Measurements from ENCODE around the gene FBXL16. TPM values are rescaled to one million over a fixed set of nuclear protein-coding genes. Genes with fewer than 3 reads are reported as not detected.

Gene FBXL16
- total RNA-seq, 1 donor from 2014 or later: 3.9 TPM

GRCh38 chr16:733382-734207 lies 28.0 kb upstream of the FBXL16 start:
- no peak for DNase-seq (ENCODE audit: extremely low spot score, unreplicated experiment)
- Mint-ChIP-seq H3K4me1 (ENCODE audit: unreplicated experiment) (no peaks in the 10 kb centered on the region), H3K27ac (no peak overlapping the region), H3K36me3 (no peaks in the 10 kb centered on the region), H3K4me3 (no peak overlapping the region), H3K27me3 (no peaks in the 10 kb centered on the region), H3K9me3 (no peaks in the 10 kb centered on the region)
- TF ChIP-seq CTCF (conservative IDR thresholded peaks at IDR 0.05): peak; percentile 57

DNA sequence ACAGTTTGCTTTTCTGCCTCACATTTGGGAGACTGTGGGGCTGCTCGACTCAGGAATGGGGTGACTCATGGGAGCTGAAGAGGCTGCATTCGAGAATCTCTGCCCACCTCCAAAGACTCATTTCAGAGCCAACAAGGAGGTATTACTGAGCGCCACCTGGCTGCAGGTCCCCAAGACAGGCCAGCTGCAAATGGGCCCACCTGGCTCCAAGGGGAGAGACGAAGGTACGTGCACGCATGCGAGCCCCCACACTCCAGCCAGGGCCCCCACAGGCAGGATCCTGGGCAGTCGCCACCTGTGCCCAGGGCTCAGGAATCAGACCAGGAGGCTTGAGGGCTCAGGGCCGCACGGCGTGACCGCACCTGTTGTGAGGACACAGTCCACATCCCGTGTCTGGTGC lies 27.3 kb upstream of the FBXL16 start:
- no peak for DNase-seq (ENCODE audit: extremely low spot score, unreplicated experiment)
- H3K4me3 Mint-ChIP-seq: no peak overlapping the region
- H3K27me3 Mint-ChIP-seq: no peaks in the 10 kb centered on the region
- no peak for TF ChIP-seq CTCF (conservative IDR thresholded peaks at IDR 0.05)
- H3K36me3 Mint-ChIP-seq: no peaks in the 10 kb centered on the region
- H3K4me1 Mint-ChIP-seq (ENCODE audit: unreplicated experiment): no peaks in the 10 kb centered on the region
- no peaks in the 10 kb centered on the region for H3K9me3 Mint-ChIP-seq
- H3K27ac Mint-ChIP-seq: no peak overlapping the region

- H3K36me3 Mint-ChIP-seq: no peaks in the 10 kb centered on the region
- no peak overlapping the region for H3K27ac Mint-ChIP-seq
- no peaks in the 10 kb centered on the region for H3K9me3 Mint-ChIP-seq
- no peak for DNase-seq (ENCODE audit: extremely low spot score, unreplicated experiment)
- no peak overlapping the region for H3K4me3 Mint-ChIP-seq
- H3K4me1 Mint-ChIP-seq (ENCODE audit: unreplicated experiment): no peaks in the 10 kb centered on the region
- no peak for TF ChIP-seq CTCF (conservative IDR thresholded peaks at IDR 0.05)
- no peaks in the 10 kb centered on the region for H3K27me3 Mint-ChIP-seq
Measured at GRCh38 chr16:732332-732731, 26.7 kb upstream of the FBXL16 start.

- H3K36me3 Mint-ChIP-seq: no peaks in the 10 kb centered on the region
- H3K27ac Mint-ChIP-seq: no peak overlapping the region
- H3K4me1 Mint-ChIP-seq (ENCODE audit: unreplicated experiment): no peaks in the 10 kb centered on the region
- H3K4me3 Mint-ChIP-seq: no peak overlapping the region
- no peaks in the 10 kb centered on the region for H3K27me3 Mint-ChIP-seq
- no peak for DNase-seq (ENCODE audit: extremely low spot score, unreplicated experiment)
- no peak for TF ChIP-seq CTCF (conservative IDR thresholded peaks at IDR 0.05)
- no peaks in the 10 kb centered on the region for H3K9me3 Mint-ChIP-seq
Measured at GRCh38 chr16:730666-731509, 25.3 kb upstream of the FBXL16 start.

- Mint-ChIP-seq H3K27me3 (no peaks in the 10 kb centered on the region), H3K9me3 (no peaks in the 10 kb centered on the region), H3K27ac (no peak overlapping the region), H3K36me3 (no peaks in the 10 kb centered on the region), H3K4me1 (ENCODE audit: unreplicated experiment) (no peaks in the 10 kb centered on the region), H3K4me3 (no peak overlapping the region)
- TF ChIP-seq CTCF (conservative IDR thresholded peaks at IDR 0.05): no peak
- no peak for DNase-seq (ENCODE audit: extremely low spot score, unreplicated experiment)
Measured at GRCh38 chr16:729768-730665, 24.4 kb upstream of the FBXL16 start.
